DMS79 treated with DMSO at 0.1 percent for 48 hours (cell line): ENCODE data around the gene CLHC1.

Source experiments
- DNase-seq: peaks from one replicate; lab custom pipeline; 2025; lab: John Stamatoyannopoulos, UW

Gene CLHC1

GRCh38 chr2:55169359-55169758 lies 62.7 kb downstream of the CLHC1 start:
- DNase-seq = no peak

DNA sequence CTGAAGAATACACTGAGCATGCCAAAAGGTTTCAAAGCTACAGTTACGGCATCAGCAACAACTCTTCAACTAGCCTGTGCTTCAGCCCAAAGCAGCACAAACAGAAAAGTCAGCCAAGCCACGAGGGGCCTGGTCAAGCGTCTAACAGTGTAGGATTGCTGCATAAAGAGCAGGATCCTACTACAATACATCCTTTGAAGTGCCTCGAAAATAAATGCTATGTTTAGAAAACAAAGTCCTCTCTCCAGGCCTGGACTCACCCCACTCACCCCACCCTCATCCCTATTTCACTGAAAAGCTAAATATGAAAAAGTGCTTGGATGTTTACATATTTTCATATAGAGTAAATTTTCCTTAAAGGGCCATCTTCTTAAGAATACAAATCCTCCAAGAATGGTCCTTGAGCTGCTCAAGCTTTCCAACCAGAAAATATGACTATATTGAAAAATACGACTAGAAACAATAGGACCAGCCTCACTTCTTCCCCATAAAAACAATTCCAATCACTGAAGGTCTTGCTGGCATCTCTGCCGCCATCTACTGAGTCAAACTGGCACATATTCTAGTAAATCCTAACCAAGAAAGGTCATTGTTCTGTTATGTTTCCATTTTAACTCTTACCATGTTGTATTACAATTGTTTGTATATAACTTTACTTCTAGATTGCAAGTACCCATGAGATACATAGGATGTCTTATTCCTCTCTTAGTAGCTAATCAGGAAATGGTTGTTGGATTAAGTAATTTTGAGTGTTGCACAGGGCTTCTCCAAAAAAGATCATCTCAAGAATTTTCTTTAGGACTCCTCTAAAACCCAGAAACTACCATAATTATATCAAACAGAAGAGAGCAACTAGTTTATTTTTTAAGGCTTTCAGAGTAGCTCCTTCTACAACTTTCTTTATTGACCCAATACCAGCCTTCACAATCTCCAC lies 63.6 kb downstream of the CLHC1 start:
- DNase-seq = peak; percentile 92

DNA sequence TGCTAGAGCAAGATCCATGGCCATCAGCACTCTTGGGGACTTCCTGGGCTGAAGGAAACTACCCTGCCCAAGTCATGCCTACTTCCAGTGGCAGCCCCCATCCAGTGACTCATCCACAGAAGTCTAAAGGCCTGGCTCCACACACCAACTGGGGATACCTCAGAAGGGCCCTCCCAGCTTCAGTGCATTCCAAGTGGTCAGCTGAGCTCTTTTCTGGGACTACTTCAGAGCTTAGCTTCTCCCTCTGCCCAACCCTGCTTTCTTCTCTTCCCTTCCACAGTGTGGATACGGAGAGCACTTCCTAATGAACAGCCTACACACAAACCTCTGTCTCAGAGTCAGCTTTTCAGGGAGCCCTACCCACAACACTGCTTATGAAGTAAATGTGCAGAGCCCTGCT lies 66.5 kb downstream of the CLHC1 start:
- DNase-seq = no peak

DNA sequence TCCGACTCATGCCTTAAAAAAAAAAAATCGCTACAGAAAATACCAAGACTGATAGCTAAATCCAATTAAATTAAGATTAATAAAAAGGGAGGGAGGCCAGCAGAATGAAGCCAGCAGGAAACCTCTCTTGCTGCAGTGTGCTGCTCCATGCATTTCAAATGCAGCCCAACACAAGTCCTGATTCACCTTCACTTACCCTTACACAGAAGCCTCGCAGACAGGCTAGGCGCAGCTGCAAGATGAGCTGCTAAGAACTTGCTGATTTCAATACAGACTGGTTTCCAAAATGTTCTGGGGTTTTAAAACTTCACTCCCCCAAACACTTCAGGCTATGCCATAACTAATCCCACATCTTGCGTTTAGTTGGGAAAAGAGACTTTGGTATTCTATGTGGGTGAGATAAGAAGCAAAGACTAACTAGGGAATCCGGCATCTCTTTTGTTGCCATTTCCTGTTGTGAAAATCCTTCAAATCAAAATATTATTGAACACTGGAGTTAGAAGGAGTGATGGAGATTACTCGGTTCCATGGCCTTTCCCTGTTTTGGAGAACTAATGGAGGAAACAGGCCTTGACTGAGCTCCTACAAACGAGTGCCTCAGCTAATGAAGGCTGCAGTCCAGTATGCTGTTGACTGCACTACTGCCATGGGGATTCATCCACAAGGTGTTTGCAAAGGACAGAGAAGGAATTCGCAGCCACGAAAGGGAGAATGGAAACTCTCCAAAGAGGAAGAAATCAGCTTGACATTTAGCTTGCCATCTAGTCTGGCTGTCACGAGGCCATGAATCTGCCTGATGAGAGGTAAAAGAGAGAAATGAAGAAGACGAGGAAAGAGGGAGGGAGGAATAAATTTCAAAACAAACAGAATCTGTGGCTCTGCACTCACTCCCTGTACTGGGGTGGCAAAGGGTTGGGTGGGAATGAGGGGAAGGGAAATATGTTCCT lies 67.3 kb downstream of the CLHC1 start:
- no peak for DNase-seq

DNA sequence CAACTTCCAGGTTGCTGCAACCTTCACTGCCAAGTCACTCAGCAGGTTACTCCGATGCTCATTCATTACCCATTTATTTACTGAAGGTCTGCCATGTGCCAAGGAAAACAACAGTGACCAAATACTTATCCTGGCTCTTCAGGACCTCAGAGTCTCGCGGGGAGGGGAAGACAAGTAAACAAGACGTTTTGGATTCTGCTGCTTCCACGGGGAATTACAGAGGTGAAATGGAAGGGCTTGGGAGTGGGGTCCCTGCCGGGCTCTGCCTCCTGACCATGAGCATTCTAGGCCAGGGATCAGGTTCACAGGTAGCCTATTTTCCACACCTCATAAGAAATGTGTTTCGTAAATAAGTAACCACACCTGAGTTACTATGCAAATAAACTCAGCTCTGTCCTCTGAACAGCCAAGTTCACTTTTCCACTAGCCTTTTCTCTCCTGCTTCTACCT lies 68.1 kb downstream of the CLHC1 start:
- peak; percentile 55 for DNase-seq

GRCh38 chr2:55163274-55163721 lies 68.8 kb downstream of the CLHC1 start:
- no peak for DNase-seq

GRCh38 chr2:55162284-55163006 lies 69.6 kb downstream of the CLHC1 start:
- no peak for DNase-seq

GRCh38 chr2:55161295-55162210 lies 70.5 kb downstream of the CLHC1 start:
- DNase-seq = no peak

DNA sequence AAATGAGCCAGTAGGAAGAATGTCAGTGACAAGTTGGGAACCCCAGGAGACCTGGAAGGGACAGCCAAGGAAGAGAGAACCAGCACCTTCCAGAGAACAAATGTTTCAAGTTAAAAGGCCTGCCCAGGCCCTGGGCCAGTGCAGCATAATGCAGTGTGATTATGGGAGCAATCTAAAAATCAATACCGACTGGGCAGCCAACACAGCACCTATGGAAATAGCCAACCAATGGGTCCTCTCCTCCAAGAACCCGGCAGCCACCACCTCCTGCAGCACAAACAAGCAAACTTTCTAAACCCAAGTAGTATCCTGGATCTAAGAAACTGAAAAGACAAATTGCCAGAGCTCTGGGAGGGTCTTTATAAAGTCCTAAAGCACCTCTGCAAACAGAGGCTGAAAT lies 71.7 kb downstream of the CLHC1 start:
- DNase-seq = no peak

GRCh38 chr2:55159752-55160151 lies 72.3 kb downstream of the CLHC1 start:
- DNase-seq = no peak

- DNase-seq = peak; percentile 34
Measured at GRCh38 chr2:55159037-55159651, 72.9 kb downstream of the CLHC1 start.

DNA sequence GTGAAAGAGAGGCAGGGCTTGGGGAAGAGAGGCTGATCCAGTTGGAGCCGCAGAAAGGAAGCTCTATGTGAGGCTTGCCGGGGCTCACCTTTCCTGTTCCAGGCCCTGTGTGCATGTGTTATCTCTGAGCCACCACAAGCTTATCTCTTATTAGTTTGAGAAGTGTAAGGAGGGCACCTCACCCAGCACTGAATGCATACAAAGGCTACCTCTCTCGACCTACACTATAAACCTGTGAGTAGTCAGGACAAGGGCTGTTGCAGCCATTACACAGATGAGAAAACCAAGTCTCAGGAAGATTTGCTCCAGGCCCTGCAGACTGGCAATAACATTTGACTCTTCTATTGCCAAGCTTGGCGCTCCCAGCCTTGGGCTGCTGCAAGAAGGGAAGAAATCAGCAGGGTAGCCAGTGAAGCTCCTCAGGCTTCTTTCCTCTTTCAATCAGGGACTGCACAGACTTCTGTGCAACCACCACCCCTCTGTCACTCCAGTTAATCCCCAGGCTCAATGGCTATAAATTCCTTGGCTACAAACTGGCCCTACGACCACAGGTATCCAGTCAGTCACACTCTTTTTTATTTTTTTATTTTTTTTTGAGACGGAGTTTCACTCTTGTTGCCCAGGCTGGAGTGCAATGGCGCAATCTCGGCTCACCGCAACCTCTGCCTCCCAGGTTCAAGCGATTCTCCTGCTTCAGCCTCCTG lies 73.8 kb downstream of the CLHC1 start:
- DNase-seq = no peak

DNA sequence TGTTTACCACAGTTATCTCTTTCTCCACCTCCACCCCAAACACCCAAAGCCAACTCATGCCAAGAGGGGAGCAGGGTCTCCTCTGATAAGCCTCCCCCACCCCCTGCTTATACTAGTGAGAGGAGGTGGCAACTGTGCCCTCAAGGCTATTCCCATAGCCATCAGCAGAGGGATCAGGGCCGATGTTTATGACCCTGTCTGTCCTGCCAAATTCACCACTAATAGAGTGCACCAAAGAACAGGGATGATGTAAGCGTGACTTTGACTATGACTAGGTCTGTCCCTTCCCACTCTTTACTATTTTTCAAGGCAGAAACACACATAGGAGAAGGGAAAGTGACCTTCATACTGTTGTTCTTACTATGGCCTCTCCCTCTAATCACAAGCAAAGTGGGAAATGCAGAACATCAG lies 74.6 kb downstream of the CLHC1 start:
- DNase-seq = no peak

- DNase-seq = no peak
Measured at GRCh38 chr2:55156984-55157383, 75.1 kb downstream of the CLHC1 start.

GRCh38 chr2:55156326-55156725 lies 75.8 kb downstream of the CLHC1 start:
- no peak for DNase-seq

- no peak for DNase-seq
Measured at GRCh38 chr2:55155764-55156281, 76.3 kb downstream of the CLHC1 start.

- no peak for DNase-seq
Measured at GRCh38 chr2:55155206-55155605, 76.9 kb downstream of the CLHC1 start.

DNA sequence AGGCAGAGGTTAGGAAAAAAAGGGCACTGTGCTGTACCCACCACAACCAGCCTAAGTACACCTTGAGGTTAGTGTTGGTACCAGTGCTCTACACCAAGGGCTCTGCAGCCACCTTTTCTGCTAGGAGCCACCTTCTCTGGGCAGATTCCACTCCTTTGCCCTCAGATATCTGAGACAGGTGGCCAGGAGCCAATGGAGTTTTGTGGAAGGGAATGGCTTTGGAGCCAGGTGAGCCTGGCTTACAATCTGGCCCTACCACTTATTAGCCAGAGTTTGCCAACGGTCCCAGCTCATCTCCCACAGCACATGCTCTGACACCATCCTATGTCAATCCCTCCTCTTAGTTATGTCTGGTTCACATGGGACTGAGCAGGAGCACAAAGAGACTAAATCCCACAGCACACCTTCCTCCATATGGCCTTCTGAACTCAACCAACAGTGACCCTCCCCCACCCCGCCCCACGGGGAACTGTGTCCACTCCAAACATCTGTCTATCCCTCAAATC lies 77.5 kb downstream of the CLHC1 start:
- DNase-seq = no peak

- DNase-seq = no peak
Measured at GRCh38 chr2:55153584-55154299, 78.4 kb downstream of the CLHC1 start.
